Right lobe of liver (tissue), 4 donors: ENCODE results near the gene OVOL2.

Source experiments
- CTCF ChIP-seq, 4 donors: fragments of 200-600 bp in 3 of 4; fragments of 450-650 bp in 1 of 4; IDR thresholded peaks; one replicate each; pipeline versions ENCODE4 v1.5.1 to v1.8.0; 2016 to 2022; ENCODE audit warnings: antibody characterized with exemption in 4 of 4, mild to moderate bottlenecking in 2 of 4
- POLR2A ChIP-seq: fragments of 450-650 bp; IDR thresholded peaks from one replicate; pipeline ENCODE4 v1.6.1; 2017; ENCODE audit warnings: antibody characterized with exemption, mild to moderate bottlenecking
- donor health status: DM: no; HTN: no; CAD: no.
- donor health status: DM: no; HTN: no; CAD: no.
- donor health status: DM: no; HTN: yes; CAD: no.

- TF ChIP-seq POLR2A (no peak), CTCF (IDR thresholded peaks at IDR 0.05) (no peak)
Observed at GRCh38 chr20:18009116-18009515, 48.6 kb downstream of the OVOL2 start.
